Suprapubic skin (tissue), 4 donors: ENCODE data around the gene FBRSL1. TPM values are rescaled to one million over a fixed set of nuclear protein-coding genes. Genes with fewer than 3 reads are reported as not detected.

Experiments used
- DNase-seq, 2 donors: peaks; one replicate each; pipeline ENCODE4 v3.0.0-alpha.2; 2019; ENCODE audit warnings: low spot score in 2 of 2
- H3K27ac ChIP-seq: fragments of 200-600 bp; sonication (generic); one replicate; pipeline ENCODE4 v1.5.1; 2019
- H3K27me3 ChIP-seq: fragments of 200-600 bp; sonication (generic); one replicate; pipeline ENCODE4 v1.5.1; 2019
- H3K36me3 ChIP-seq: fragments of 200-600 bp; sonication (generic); one replicate; pipeline ENCODE4 v1.5.1; 2019
- H3K4me1 ChIP-seq: fragments of 200-600 bp; sonication (generic); one replicate; pipeline ENCODE4 v1.5.1; 2019
- H3K4me3 ChIP-seq: fragments of 200-600 bp; sonication (generic); one replicate; pipeline ENCODE4 v1.5.1; 2019; ENCODE audit warnings: mild to moderate bottlenecking
- H3K9me3 ChIP-seq: fragments of 200-600 bp; sonication (generic); one replicate; pipeline ENCODE4 v1.5.1; 2019
- CTCF ChIP-seq, 2 donors: fragments of 200-600 bp in 1 of 2; fragments of 450-650 bp in 1 of 2; sonication (generic) in 1 of 2; IDR thresholded peaks; one replicate each; pipeline ENCODE4 v1.5.1; 2016 to 2019; ENCODE audit warnings: antibody characterized with exemption in 2 of 2, mild to moderate bottlenecking in 1 of 2, moderate library complexity in 1 of 2
- EP300 ChIP-seq: sonication (generic); formaldehyde crosslinking; IDR thresholded peaks from one replicate; pipeline ENCODE4 v1.6.1; 2017; ENCODE audit warnings: antibody characterized with exemption
- POLR2A ChIP-seq, 2 donors: fragments of 450-650 bp; IDR thresholded peaks; one replicate each; pipeline ENCODE4 v1.6.1; 2017; ENCODE audit warnings: antibody characterized with exemption in 2 of 2, mild to moderate bottlenecking in 2 of 2, moderate library complexity in 2 of 2
- POLR2AphosphoS5 ChIP-seq, 3 donors: sonication (generic); formaldehyde crosslinking; IDR thresholded peaks; one replicate each; pipeline ENCODE4 v1.6.1; 2017; ENCODE audit warnings: antibody characterized with exemption in 3 of 3
- WGBS: methylation state at CpG from one replicate; pipeline ENCODE4 v1.1.5; 2018; 5-methylcytosine and 5-hydroxymethylcytosine counted together
- total RNA-seq, 4 donors: library from RNA; depleted of rRNA; stranded (reverse); fragments of >200 nt; gene quantifications; one replicate each; pipeline ENCODE4 v1.1.0, GENCODE V29; 2016

FBRSL1 gene
- total RNA-seq, 4 donors from 2014 or later, result 26.0 to 33.7 (median 27.2) TPM

- 94% methylated on average over 7 of the region's 7 CpGs for WGBS
These were observed 28.5 kb downstream of the FBRSL1 start for GRCh38 chr12:132518354-132518992.

GRCh38 chr12:132520421-132521199 is 30.7 kb downstream of the FBRSL1 start:
- TF ChIP-seq EP300, result no peak
- no peak for TF ChIP-seq POLR2AphosphoS5 (IDR thresholded peaks at IDR 0.05)
- TF ChIP-seq CTCF (IDR thresholded peaks at IDR 0.05), result no peak
- no peak for TF ChIP-seq POLR2A (IDR thresholded peaks at IDR 0.05)
- Histone ChIP-seq H3K9me3 (no peaks in the 10 kb centered on the region), H3K27ac (no peak overlapping the region), H3K4me3 (no peak overlapping the region), H3K4me1 (peaks cover 46% of the 10 kb centered on the region), H3K27me3 (no peaks in the 10 kb centered on the region), H3K36me3 (peaks cover 20% of the 10 kb centered on the region)
- WGBS, result 42% methylated on average over 11 of the region's 17 CpGs
- no peak for DNase-seq

More at GRCh38 chr12:132518354-132518992, 28.5 kb downstream of the FBRSL1 start:
- H3K27ac ChIP-seq, result no peak overlapping the region
- H3K4me1 ChIP-seq, result peaks cover 35% of the 10 kb centered on the region
- H3K9me3 ChIP-seq, result no peaks in the 10 kb centered on the region
- no peak overlapping the region for H3K4me3 ChIP-seq
- H3K27me3 ChIP-seq, result no peaks in the 10 kb centered on the region
- no peak for DNase-seq
- TF ChIP-seq POLR2AphosphoS5 (IDR thresholded peaks at IDR 0.05), result no peak
- TF ChIP-seq POLR2A (IDR thresholded peaks at IDR 0.05), result no peak
- no peak for TF ChIP-seq CTCF (IDR thresholded peaks at IDR 0.05)
- TF ChIP-seq EP300, result no peak
- H3K36me3 ChIP-seq, result peaks cover 20% of the 10 kb centered on the region

GRCh38 chr12:132521200-132521580 is 31.2 kb downstream of the FBRSL1 start:
- Histone ChIP-seq H3K27me3 (no peaks in the 10 kb centered on the region), H3K27ac (no peak overlapping the region), H3K4me3 (no peak overlapping the region), H3K36me3 (peaks cover 26% of the 10 kb centered on the region), H3K4me1 (peaks cover 46% of the 10 kb centered on the region), H3K9me3 (no peaks in the 10 kb centered on the region)
- TF ChIP-seq POLR2A (IDR thresholded peaks at IDR 0.05), result no peak
- TF ChIP-seq EP300, result no peak
- no peak for TF ChIP-seq CTCF (IDR thresholded peaks at IDR 0.05)
- TF ChIP-seq POLR2AphosphoS5 (IDR thresholded peaks at IDR 0.05), result no peak
- WGBS, result 88% methylated on average over 9 of the region's 15 CpGs
- DNase-seq, result no peak

- WGBS, result 80% methylated on average over 9 of the region's 27 CpGs
- no peak overlapping the region for H3K4me3 ChIP-seq
- no peaks in the 10 kb centered on the region for H3K9me3 ChIP-seq
- H3K27ac ChIP-seq, result no peak overlapping the region
- DNase-seq, result no peak
- H3K4me1 ChIP-seq, result peaks cover 46% of the 10 kb centered on the region
- TF ChIP-seq POLR2A (IDR thresholded peaks at IDR 0.05) (no peak), POLR2AphosphoS5 (IDR thresholded peaks at IDR 0.05) (no peak), EP300 (no peak), CTCF (IDR thresholded peaks at IDR 0.05) (no peak)
- no peaks in the 10 kb centered on the region for H3K27me3 ChIP-seq
- H3K36me3 ChIP-seq, result peaks cover 27% of the 10 kb centered on the region
These were observed 31.9 kb downstream of the FBRSL1 start for GRCh38 chr12:132521712-132522292.
